Measurements from ENCODE around the gene SPAG16.

DNA sequence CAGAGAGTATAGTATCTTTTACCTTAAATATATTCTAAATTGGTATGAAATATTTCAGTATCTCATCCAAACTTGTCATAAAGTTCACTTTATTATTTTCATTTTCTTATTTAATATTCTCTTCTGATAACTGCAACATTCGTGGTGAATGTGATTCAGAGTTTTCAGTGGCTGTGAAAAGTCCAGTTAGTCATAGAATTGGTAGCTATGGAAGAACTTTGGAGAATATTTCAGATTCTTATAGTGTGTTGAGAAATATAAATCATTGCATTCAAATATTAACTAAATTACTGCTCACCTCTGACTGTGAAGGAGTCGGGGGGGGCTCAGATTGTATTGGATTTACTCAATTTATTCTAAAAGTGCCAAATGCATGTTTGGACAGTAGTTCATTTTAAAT, 948.0 kb downstream of the SPAG16 start:
- TF ChIP-seq, protein P1, sequence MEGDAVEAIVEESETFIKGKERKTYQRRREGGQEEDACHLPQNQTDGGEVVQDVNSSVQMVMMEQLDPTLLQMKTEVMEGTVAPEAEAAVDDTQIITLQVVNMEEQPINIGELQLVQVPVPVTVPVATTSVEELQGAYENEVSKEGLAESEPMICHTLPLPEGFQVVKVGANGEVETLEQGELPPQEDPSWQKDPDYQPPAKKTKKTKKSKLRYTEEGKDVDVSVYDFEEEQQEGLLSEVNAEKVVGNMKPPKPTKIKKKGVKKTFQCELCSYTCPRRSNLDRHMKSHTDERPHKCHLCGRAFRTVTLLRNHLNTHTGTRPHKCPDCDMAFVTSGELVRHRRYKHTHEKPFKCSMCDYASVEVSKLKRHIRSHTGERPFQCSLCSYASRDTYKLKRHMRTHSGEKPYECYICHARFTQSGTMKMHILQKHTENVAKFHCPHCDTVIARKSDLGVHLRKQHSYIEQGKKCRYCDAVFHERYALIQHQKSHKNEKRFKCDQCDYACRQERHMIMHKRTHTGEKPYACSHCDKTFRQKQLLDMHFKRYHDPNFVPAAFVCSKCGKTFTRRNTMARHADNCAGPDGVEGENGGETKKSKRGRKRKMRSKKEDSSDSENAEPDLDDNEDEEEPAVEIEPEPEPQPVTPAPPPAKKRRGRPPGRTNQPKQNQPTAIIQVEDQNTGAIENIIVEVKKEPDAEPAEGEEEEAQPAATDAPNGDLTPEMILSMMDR (IDR thresholded peaks at IDR 0.05; ENCODE audit: insufficient read depth, low read length): no peak
- TF ChIP-seq, protein P2, sequence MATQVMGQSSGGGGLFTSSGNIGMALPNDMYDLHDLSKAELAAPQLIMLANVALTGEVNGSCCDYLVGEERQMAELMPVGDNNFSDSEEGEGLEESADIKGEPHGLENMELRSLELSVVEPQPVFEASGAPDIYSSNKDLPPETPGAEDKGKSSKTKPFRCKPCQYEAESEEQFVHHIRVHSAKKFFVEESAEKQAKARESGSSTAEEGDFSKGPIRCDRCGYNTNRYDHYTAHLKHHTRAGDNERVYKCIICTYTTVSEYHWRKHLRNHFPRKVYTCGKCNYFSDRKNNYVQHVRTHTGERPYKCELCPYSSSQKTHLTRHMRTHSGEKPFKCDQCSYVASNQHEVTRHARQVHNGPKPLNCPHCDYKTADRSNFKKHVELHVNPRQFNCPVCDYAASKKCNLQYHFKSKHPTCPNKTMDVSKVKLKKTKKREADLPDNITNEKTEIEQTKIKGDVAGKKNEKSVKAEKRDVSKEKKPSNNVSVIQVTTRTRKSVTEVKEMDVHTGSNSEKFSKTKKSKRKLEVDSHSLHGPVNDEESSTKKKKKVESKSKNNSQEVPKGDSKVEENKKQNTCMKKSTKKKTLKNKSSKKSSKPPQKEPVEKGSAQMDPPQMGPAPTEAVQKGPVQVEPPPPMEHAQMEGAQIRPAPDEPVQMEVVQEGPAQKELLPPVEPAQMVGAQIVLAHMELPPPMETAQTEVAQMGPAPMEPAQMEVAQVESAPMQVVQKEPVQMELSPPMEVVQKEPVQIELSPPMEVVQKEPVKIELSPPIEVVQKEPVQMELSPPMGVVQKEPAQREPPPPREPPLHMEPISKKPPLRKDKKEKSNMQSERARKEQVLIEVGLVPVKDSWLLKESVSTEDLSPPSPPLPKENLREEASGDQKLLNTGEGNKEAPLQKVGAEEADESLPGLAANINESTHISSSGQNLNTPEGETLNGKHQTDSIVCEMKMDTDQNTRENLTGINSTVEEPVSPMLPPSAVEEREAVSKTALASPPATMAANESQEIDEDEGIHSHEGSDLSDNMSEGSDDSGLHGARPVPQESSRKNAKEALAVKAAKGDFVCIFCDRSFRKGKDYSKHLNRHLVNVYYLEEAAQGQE (IDR thresholded peaks at IDR 0.05; ENCODE audit: insufficient replicate concordance, low read depth): no peak
- TF ChIP-seq POLR2AphosphoS5 (IDR thresholded peaks at IDR 0.05; ENCODE audit: low read depth): no peak
- no peak for TF ChIP-seq GABPA (IDR thresholded peaks at IDR 0.05; ENCODE audit: low read depth)
- no peak for TF ChIP-seq SPI1 (IDR thresholded peaks at IDR 0.05; ENCODE audit: borderline replicate concordance, low read depth)

All from HL-60 (cell line).